GM19240 (cell line): ENCODE results near the gene WDR93.

Experiments
- DNase-seq: peaks from one replicate; pipeline ENCODE4 v3.0.0; 2011; ENCODE audit warnings: low spot score; ENCODE audit not compliant: insufficient read length

Gene WDR93

GRCh38 chr15:89662893-89663626 lies 27.6 kb upstream of the WDR93 start:
- no peak for DNase-seq

- no peak for DNase-seq
These were observed 25.9 kb upstream of the WDR93 start for GRCh38 chr15:89664441-89665350.

GRCh38 chr15:89665449-89666181 lies 25.0 kb upstream of the WDR93 start:
- DNase-seq = no peak

GRCh38 chr15:89666184-89666857 lies 24.3 kb upstream of the WDR93 start:
- DNase-seq = no peak

GRCh38 chr15:89666858-89667705 lies 23.5 kb upstream of the WDR93 start:
- no peak for DNase-seq

GRCh38 chr15:89667706-89667960 lies 23.0 kb upstream of the WDR93 start:
- no peak for DNase-seq

- DNase-seq = no peak
These were observed 22.4 kb upstream of the WDR93 start for GRCh38 chr15:89668171-89668570.

- DNase-seq = no peak
These were observed 21.2 kb upstream of the WDR93 start for GRCh38 chr15:89669309-89669865.

- DNase-seq = no peak
These were observed 20.7 kb upstream of the WDR93 start for GRCh38 chr15:89669941-89670340.

- no peak for DNase-seq
These were observed 19.5 kb upstream of the WDR93 start for GRCh38 chr15:89670971-89671560.

GRCh38 chr15:89671687-89672086 lies 18.9 kb upstream of the WDR93 start:
- DNase-seq = no peak

- DNase-seq = no peak
These were observed 18.1 kb upstream of the WDR93 start for GRCh38 chr15:89672221-89673164.

- peak; percentile 48 for DNase-seq
These were observed 17.5 kb upstream of the WDR93 start for GRCh38 chr15:89673165-89673512.

GRCh38 chr15:89674526-89674925 lies 16.1 kb upstream of the WDR93 start:
- no peak for DNase-seq

- DNase-seq = no peak
These were observed 15.0 kb upstream of the WDR93 start for GRCh38 chr15:89675606-89676005.

- DNase-seq = no peak
These were observed 13.2 kb upstream of the WDR93 start for GRCh38 chr15:89677381-89677780.

- DNase-seq = no peak
These were observed 11.4 kb upstream of the WDR93 start, which contains the start of gene PLIN1 for GRCh38 chr15:89679212-89679611. TSS of gene PLIN1 (minus strand) at chr15:89679367. CDS start at chr15:89677489, 1,878 bp downstream.

- no peak for DNase-seq
These were observed 10.2 kb upstream of the WDR93 start for GRCh38 chr15:89680282-89680873.
